K562 (cell line): ENCODE results near the gene CCSER1.

ENCODE experiments used
- ADNP ChIP-seq: fragments of 200-800 bp; sonication (Bioruptor generic); IDR thresholded peaks from 2 replicates; pipeline ENCODE4 v1.6.1; 2016; ENCODE audit warnings: missing genetic modification characterization, missing compliant biosample characterization
- CTCF ChIP-seq, 3 experiments: IDR thresholded peaks in 2 of 3; conservative IDR thresholded peaks in 1 of 3; 2 replicates each; pipeline ENCODE4 v1.5.1; 2011 to 2012; ENCODE audit warnings: low read length in 3 of 3, mild to moderate bottlenecking in 3 of 3, control low read depth in 2 of 3, improper control_type of control experiment in 1 of 3, inconsistent platforms in 1 of 3, low read depth in 1 of 3, mixed read lengths in 1 of 3, moderate library complexity in 1 of 3; ENCODE audit not compliant: insufficient read depth in 2 of 3
- E2F6 ChIP-seq, 2 experiments: IDR thresholded peaks; 2 replicates each; pipeline ENCODE4 v1.6.1; 2011; ENCODE audit warnings: borderline replicate concordance in 1 of 2, control low read depth in 1 of 2, low read depth in 1 of 2, low read length in 1 of 2, mild to moderate bottlenecking in 1 of 2, mixed read lengths in 1 of 2, moderate library complexity in 1 of 2; ENCODE audit not compliant: insufficient read depth in 1 of 2, insufficient read length in 1 of 2, poor library complexity in 1 of 2, severe bottlenecking in 1 of 2; ENCODE audit errors: extremely low read depth in 1 of 2
- HMGXB4 ChIP-seq: sonication (generic); formaldehyde crosslinking; IDR thresholded peaks from 2 replicates; pipeline ENCODE4 v1.8.1; 2023; ENCODE audit warnings: mild to moderate bottlenecking, missing genetic modification reagents
- JUN ChIP-seq, 2 experiments: sonication (generic) in 1 of 2; formaldehyde crosslinking in 1 of 2; IDR thresholded peaks; 2 replicates each; pipeline versions ENCODE4 v1.6.1 to v1.8.0; 2012 to 2022; ENCODE audit warnings: borderline replicate concordance in 2 of 2, mild to moderate bottlenecking in 2 of 2, improper control_type of control experiment in 1 of 2, low read depth in 1 of 2, low read length in 1 of 2, missing genetic modification reagents in 1 of 2
- NFE2L1 ChIP-seq: fragments of 450-650 bp; IDR thresholded peaks from 2 replicates; pipeline ENCODE4 v1.6.1; 2016; ENCODE audit warnings: missing genetic modification characterization, low read depth, mild to moderate bottlenecking, missing compliant biosample characterization, moderate library complexity, borderline replicate concordance
- SREBF1 ChIP-seq: fragments of 150-350 bp; IDR thresholded peaks from 2 replicates; pipeline ENCODE4 v1.6.1; 2014; ENCODE audit warnings: antibody characterized with exemption, low read depth, low read length, borderline replicate concordance
- ZFP30 ChIP-seq: fragments of 250-450 bp; sonication (Bioruptor Pico); IDR thresholded peaks from 2 replicates; pipeline ENCODE4 v1.8.0; 2022; ENCODE audit warnings: moderate library complexity, mild to moderate bottlenecking, inconsistent platforms, borderline replicate concordance
- ZNF12 ChIP-seq: sonication (generic); formaldehyde crosslinking; IDR thresholded peaks from 2 replicates; pipeline ENCODE4 v1.4.0; 2020; ENCODE audit warnings: mild to moderate bottlenecking, missing genetic modification reagents

- TF ChIP-seq E2F6 (IDR thresholded peaks at IDR 0.05; ENCODE audit: borderline replicate concordance in 1 of 2, extremely low read depth in 1 of 2, insufficient read depth in 1 of 2, insufficient read length in 1 of 2, low read depth in 1 of 2, low read length in 1 of 2, poor library complexity in 1 of 2, severe bottlenecking in 1 of 2): no peak
- no peak for TF ChIP-seq ZNF12 (CRISPR knock-in tag)
- TF ChIP-seq CTCF (IDR thresholded peaks at IDR 0.05 in 2 of 3, conservative IDR thresholded peaks at IDR 0.05 in 1 of 3; ENCODE audit: insufficient read depth in 2 of 3, low read depth in 1 of 3, low read length in 3 of 3): no peak
- TF ChIP-seq JUN (IDR thresholded peaks at IDR 0.05; ENCODE audit: borderline replicate concordance, low read depth, low read length): no peak
- TF ChIP-seq JUN (CRISPR knock-in tag; IDR thresholded peaks at IDR 0.05; ENCODE audit: borderline replicate concordance): no peak
- TF ChIP-seq SREBF1: no peak
- no peak for TF ChIP-seq NFE2L1 (tag)
- no peak for TF ChIP-seq HMGXB4 (CRISPR knock-in tag)
- TF ChIP-seq ADNP (tag): no peak
- no peak for TF ChIP-seq ZFP30 (CRISPR knock-in tag)
Measured at GRCh38 chr4:91243132-91243531, 1115.9 kb downstream of the CCSER1 start.
